ENCODE results near the gene NUTF2.

DNA sequence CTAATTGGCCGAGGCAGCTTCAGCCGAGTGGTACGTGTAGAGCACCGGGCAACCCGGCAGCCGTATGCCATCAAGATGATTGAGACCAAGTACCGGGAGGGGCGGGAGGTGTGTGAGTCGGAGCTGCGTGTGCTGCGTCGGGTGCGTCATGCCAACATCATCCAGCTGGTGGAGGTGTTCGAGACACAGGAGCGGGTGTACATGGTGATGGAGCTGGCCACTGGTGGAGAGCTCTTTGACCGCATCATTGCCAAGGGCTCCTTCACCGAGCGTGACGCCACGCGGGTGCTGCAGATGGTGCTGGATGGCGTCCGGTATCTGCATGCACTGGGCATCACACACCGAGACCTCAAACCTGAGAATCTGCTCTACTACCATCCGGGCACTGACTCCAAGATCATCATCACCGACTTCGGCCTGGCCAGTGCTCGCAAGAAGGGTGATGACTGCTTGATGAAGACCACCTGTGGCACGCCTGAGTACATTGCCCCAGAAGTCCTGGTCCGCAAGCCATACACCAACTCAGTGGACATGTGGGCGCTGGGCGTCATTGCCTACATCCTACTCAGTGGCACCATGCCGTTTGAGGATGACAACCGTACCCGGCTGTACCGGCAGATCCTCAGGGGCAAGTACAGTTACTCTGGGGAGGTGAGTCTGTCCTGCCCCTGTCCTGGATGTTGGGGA is 62.5 kb downstream of the NUTF2 start:
- no peak for TF ChIP-seq CTCF (IDR thresholded peaks at IDR 0.05; ENCODE audit: low read depth, low read length, poor library complexity, severe bottlenecking)
- no peak for TF ChIP-seq EZH2phosphoT487 (IDR thresholded peaks at IDR 0.05; ENCODE audit: borderline replicate concordance, low read length)
